Left kidney (tissue), 2 donors: ENCODE data around the gene PIGO. TPM values are rescaled to one million over a fixed set of nuclear protein-coding genes. Genes with fewer than 3 reads are reported as not detected.

Source experiments
- DNase-seq: peaks from one replicate; pipeline ENCODE4 v3.0.0-alpha.2; 2013
- polyA plus RNA-seq: library from polyadenylated mRNA; unstranded; fragments of 120-200 nt; gene quantifications from one replicate; pipeline ENCODE4 v1.2.1, GENCODE V29; 2013; ENCODE audit not compliant: insufficient read length

Gene PIGO
- polyA plus RNA-seq, 1 donor = 36.9 TPM

DNA sequence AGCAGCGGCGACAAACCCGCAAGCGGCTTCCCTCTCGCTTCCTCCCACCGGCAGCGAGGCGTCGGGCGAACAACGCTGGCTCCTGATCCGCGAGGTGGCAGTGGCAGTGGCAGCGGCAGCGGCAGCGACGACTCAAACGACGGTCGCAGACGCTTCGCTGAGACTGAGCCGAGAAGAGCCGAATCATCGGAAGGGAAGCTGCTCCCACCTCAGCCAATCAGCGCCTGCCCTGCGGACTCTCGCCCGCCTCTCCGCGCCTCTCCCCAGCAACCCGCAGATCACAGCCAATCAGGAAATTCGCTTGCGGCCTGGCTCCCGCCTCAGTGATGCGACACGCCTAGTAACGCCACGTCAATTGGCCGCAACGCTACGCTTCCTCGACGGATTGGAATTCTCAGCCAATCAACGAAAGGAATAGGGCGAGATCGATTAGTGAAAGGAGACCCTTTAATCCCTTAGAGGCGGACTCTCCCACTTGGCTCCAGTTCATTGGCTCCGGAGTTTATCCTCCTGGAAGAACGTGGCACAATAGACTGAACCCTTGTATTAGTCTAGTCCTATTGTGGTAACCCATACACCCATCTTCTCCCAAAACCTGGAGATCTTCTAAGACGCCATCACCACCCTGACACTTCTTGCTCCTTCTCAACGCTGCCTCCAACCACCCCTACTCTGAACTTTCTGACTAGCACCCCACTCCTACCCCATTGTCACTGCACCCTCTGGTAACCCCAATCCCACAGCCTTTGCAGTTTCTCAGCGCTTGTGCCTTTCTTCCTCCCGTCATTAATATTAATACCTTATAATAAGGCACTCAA is 23.7 kb downstream of the PIGO start, which contains the start of gene VCP:
Gene VCP, minus strand, starts transcription at position 165 of the 818 bp plus-strand sequence. CDS start 272 bp downstream, outside the sequence.
- DNase-seq = peak; percentile 97

DNA sequence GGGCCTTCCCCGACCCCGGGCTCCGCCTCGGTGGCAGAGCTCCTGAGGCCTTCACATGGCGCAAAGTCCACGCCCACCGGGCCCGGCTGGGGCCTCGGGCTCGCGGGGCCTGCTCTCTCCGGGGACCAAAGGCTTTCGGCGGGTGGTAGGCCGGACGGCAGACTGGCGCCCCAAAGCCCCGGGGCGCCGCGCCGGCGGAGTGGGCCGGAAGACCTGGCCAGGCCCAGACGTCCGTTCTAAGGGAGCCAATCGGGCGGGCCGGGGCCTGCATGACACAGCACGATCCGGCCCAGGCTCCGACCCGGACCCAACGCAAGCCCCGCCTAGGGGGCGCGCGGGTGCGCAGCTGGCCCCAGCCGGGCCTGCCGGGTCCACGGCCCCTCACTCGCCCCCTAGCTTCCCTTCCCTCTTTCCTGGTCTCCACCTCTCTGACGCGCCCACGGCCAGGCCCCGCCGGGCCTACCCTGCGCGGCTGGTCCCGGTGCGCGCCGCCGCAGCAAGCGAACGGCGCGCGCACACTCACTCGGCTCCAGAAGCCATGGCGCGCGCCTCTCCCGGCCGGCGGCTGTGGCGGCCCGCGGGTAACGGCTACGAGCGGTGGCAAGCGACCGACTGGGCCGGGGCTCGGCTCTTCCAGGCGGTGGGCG is 24.5 kb downstream of the PIGO start:
- peak; percentile 69 for DNase-seq

DNA sequence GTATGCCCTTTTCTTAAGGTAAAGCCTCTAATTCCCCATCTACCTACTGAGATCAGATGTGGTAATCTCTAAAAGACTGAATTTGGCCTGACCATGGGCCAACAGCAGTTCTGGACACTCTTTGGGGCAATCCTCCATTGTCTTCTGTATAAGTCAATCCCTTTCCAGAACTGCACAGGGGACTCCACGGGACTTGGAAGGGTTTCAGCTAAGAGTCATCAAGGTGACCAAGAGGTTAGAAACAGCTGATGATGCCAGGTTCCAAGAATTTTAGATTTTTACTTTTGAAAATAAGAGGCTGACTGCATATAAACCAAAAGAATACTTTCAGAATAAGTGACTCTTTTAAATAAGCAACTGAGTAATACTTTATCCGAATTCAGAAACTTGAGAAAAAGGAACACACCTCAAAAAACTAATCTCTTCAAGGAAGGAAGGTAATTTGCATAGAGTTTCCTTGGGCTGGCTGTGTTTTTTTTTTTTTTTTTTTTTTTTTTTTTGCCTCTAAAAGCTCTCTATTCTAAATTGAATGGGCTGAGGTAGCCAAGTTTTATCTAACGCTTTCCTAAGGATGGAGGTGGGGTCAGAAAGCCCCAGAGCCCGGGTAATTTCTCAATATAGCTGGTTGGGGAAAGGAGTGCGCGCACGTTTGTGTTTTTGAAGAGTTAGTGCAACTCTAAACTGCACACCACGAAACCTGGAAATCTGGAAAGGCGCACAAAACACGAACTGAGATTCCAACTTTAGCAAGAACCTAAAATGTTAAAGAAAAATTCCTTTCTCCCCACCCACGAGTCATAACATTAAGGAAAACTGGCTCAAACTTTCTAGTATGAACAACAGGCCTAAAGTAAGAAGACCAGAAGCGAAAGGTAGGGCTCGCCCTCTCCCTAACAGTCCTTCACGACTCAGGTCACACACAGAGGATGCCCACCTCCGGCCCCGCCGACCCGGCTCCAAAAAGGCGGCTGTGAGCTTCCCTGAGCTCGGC is 25.3 kb downstream of the PIGO start:
- DNase-seq = peak; percentile 22

DNA sequence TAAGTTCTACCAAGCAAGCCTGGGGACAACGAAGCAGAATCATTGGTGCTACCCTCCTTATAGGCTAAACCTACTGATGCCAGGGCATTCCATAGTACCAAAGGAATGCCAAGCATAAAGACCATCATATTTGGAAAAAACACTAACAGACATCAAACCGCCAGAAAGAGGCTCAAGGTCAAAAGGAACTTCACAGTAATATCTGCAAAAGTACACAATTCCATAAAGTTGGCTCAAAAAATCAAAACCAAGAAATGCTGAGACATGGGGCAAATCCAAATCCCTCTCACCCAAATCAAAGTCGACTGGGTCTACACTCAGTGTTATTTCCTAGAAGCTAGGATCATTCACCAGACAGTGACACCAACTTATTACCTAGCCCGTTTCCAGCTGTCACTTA is 27.4 kb downstream of the PIGO start:
- DNase-seq = no peak

DNA sequence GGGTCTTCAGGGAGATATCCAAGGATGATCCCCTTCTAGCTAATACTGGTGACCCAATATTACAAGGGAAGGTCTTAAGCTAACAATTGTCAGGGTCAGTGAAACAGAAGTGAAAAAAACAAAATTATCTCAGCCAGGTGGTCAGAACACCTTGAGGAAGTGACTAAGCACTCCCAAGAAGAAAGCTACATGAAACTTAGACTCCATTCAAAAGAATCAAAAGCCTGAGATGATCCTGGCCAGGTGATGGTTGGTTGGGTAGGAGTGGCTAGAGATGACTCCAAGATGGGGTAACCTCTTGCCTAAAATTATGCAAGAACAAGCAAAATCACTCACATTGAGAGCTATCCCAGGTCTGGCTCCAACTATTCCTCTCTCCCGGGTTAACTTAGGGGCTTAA is 29.3 kb downstream of the PIGO start:
- DNase-seq = no peak

DNA sequence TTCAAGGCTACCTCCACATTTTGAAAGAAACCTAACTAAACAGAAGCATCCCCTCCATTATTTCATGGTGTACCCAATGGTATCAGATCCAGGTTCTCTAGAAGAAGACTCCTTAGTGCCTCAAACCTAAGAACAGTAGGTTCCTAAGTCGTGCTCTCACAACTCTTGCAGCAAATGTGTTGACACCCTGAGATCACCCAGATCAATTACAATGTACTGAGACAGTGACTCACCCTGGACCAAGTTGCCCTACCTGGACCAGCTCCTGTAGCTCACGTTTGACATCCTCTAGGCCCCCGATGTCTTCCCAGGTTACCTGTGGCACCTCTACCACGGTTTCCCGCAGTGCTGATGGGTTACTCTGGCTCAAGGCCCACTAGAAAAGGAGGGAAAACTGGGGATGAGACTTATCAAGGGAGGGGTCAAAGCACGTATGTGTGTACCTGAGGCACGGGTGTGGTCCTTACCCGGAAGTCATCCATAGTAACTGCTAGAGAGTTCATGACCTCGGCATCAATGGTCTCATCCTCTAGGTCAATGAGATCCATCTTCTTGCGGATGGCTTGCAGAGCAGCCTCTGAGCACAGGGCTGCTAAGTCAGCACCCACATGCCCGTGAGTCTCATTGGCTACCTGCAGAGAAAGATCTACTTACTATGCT is 35.7 kb downstream of the PIGO start:
- DNase-seq = no peak

DNA sequence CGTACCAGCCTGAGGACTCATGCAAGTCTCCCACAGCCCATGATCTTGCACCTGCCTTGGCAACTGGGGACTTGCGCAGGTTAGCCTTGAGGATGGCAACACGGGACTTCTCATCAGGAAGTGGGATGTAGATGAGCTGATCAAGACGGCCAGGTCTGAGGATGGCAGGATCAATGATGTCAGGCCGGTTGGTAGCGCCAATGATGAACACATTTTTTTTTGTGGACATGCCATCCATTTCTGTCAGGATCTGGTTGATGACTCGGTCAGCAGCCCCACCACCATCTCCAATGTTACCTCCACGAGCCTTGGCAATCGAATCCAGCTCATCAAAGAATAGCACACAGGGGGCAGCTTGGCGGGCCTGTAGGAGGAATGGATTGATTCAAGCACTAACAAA is 37.0 kb downstream of the PIGO start:
- DNase-seq = no peak

DNA sequence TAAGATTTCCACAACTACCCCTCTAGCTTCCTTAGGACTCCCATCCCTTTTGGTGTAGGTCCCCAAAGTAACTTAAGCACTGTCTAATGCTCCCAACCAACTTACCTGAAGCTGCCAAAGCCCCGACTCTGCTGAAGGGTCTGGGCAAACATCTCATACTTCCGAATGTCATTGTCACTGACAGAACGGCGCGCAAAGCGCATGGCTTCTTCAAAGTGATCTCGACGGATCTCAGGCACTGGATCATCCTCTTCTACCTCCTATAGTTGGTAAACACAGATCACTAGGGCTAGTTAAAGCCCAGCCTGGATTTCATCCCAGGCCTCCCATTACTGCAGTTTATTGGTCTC is 39.1 kb downstream of the PIGO start:
- DNase-seq = no peak

DNA sequence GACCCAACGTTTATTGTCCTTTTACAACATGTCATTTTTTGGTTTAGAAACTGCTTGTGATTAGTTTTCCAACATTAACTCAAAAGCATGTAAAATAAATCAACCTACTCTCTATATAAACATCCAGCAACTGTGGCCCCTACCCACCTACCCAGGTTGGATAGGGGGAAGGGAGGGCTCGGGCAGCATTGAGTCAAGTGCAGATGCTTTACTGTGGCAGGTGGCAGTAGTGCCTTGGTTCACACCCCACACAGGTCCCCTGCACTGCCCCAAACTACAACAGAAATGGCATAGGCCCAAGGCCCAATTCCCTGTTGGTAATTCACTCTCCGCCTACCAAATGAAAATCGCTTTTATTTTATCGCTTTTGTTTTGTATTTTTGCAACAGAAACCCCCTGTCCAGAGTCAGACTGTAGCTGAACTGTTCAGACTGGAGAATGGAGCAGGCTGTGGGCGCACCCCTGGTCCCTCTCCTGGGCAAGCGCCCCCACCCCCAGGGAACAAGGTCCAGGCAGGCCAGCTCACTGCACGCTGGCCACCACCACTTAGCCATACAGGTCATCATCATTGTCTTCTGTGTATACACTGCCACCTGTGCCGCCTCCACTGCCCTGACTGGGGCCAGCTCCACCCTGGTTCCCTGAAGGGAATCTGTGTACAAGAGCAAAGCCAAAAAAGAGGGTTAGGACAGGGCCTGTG is 39.7 kb downstream of the PIGO start:
- no peak for DNase-seq

DNA sequence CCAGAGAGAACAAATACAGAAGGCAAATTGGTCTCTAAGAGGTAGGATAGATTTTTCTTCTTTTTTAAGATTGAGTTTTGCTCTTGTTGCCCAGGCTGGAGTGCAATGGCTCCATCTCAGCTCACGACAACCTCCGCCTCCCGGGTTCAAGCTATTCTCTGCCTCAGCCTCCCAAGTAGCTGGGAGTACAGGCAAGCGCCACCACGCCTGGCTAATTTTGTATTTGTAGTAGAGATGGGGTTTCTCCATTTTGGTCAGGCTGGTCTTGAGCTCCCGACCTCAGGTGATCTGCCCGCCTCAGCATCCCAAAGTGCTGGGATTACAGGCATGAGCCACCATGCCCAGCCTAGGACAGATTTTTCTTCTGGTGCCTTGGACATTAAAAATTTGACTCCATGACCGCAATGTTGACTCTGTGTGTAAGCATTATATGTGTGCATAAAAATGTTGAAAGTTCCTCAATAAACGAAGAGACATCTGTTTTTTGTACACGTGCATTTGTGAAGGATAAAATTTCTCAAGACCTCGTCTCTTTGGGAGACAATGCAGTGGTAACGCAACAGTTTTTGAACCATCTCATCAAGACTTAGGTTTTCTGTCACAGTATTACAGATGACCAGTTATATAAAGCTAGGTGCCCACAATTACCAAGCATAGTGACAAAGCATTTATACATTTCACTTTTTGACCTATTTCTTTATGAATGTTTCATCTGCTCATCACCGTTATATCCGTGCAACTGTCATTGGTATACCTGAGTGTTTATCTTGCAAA is 41.3 kb downstream of the PIGO start:
- DNase-seq = no peak

DNA sequence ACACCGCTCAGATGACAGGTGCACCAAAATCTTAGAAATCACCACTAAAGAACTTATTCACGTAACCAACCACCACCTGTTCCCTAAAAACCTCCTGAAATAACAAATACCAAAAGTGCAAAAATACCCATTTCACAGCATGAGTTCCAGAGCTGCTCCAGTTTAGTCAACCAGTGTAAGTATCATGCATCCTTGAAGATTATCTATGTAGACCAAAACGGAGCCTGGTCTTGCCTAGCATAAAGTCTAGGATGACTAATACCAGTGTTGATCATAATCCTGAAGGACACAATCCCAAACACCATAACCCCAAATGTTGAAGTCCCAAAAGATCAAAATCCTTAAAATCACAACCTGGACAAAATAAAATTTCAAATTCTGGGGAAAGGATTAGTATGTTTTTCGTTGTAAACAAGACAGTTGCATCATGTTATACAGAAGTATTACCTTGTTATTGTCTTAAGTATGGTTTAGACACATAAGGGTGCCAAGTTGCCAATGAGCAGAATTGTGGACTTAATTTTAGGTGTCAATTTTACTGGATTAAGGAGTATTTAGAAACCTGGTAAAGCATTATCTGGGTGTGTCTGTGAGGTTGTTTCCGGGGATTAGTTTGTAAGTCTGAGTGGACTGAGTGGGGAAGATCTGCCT is 42.1 kb downstream of the PIGO start:
- DNase-seq = no peak

DNA sequence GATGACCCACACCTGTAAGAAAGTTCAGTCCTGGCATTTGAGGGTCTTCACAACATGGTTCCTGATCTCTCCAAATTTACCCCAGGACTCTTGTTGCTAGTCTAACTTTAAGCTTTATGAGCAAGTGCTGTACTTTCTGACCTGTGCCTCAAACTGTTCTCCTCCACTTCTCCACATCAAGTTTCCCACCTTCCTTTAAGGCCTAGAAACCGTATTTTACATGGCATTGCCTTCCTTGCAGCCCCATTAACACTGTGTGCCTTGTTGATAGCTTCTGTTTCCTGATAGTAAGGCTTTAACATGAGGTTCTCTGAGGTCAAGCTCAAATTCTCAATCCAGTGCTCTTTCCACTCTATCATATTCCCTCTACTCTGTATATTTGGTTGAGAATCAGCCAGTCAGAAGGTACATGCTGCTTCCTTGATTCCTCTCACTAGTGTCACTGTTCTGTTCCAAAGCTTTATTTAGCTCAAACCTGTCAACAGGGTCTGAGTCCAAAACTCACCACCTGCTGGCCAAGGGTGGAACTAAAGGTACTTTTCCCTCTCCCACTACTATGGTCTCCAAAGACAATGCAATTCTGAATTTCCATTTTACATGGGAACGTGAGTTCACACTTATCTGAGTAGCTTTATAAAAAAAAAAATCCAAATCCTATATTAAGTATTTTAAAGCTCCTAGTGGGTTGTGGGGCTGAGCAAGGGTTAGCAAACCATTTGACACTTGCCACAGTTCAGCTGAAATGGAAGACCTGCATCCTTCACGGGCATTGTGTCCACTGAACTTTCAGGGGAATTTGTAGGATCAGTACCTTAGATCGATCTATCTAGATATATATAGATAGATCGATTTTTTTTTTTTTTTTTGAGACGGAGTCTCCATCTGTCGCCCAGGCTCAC is 45.1 kb downstream of the PIGO start:
- no peak for DNase-seq

DNA sequence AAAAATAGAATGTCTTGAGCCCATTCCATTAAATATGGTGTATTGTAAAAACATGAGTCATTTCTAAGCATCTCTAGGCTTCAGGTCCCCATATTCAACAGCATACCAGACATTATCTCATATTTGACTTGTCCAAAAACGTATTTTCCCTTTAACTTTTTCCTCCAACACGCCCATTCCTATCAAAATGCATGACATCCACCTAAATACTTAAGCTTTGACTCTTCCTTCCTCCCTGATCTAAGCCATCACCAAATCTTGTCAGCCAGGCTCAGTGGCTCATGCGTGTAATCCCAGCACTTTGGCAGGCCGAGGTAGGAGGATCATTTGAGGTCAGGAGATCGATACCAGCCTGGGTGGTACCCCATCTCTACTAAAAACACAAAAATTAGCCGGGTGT is 47.9 kb downstream of the PIGO start:
- DNase-seq = no peak

DNA sequence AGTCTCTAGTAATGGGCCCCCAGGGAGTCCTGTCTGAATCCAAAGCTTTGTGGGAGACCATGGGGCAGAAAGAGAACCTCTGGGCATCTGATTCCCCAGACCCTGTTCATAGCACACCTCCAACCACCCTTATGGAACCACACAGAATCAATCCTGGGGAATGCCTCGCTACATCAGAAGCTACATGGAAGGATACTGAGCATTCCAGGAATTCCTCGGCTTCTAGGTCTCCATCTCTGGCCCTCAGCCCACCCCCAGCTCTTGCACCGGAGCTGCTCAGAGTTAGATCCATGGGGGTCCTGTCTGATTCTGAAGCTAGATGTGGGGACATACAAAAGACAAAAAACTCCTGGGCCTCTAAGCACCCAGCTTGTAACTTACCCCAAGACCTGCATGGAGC is 52.3 kb downstream of the PIGO start:
- no peak for DNase-seq

DNA sequence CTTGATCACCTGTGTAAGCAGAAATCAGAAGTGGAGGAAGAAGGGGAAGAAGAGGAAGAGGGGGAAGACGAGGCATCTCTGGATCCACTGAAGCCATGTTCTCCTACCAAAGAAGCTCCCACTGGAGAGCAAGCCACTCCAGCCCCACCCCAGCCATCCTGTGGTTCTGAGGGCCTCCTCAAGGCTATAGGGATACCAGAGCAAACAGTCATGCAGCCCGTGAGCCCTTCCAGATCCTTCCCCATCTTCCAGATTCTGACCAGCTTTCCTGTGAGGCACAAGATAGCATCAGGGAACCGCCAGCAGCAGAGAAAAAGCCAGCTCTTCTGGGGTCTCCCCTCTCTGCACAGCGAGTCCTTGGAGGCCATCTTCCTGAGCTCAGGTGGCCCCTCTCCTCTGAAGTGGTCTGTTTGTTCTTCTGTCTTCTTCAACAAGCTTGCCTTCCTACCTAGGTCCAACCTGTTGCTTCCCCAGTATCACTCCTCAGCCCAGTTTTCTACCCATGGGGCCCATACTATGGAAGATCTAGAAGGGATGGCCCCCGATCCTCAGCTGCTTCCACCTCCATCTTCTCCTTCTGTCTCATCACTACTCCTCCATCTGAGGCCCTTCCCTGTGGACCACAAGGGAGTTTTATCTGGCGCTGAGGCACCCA is 53.4 kb downstream of the PIGO start:
- no peak for DNase-seq

DNA sequence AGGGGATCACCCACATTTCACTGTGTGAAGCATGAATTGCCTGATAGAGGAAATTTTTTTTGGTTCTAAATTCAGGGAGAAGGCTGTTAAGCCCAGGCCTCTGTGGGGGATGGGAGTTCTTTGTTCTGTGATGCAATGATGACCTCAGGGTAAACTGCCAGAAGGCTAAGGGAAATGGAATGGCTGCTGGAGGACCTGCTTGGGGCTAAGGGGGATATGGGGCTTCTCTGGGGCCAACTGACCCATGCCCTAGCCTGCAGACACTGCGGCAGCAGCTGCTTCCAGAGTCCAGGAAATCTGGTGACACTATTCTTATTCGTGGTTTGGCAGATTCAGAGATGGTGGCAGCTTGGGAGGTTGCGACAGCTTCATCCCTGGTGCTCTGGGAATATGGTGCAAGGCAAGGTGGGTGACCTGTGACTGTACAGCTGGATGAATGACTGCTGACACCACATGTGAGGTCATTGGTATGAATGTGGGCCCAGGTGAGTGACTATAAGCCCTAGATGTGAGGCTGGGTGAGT is 54.2 kb downstream of the PIGO start:
- no peak for DNase-seq
